GM10248 (cell line): Measurements from ENCODE around the gene NDUFS2.

Experiments
- CTCF ChIA-PET: fragments of 300-600 bp; sonication (Branson Sonifier 250); formaldehyde crosslinking; extraction: SDS; loops from one replicate; lab custom pipeline; 2021; ENCODE audit warnings: antibody characterized with exemption; lab: Yijun Ruan, JAX
- POLR2A ChIA-PET: fragments of 350-650 bp; sonication (Branson Sonifier 250); formaldehyde crosslinking; extraction: SDS; loops from one replicate; lab custom pipeline; 2020; ENCODE audit warnings: antibody characterized with exemption; lab: Yijun Ruan, JAX
- DNase-seq: peaks from one replicate; pipeline ENCODE4 v3.0.0; 2012; ENCODE audit errors: extremely low spot score
- CTCF ChIP-seq: IDR thresholded peaks from 2 replicates; pipeline ENCODE4 v1.5.1; 2012; ENCODE audit warnings: mild to moderate bottlenecking, low read depth; ENCODE audit errors: extremely low read depth, missing control alignments, control extremely low read depth

The NDUFS2 gene

GRCh38 chr1:161180639-161181038 is 21.5 kb upstream of the NDUFS2 start:
- ChIA-PET POLR2A (no interaction called here), CTCF (interaction anchor here (0.8 to 5.5 kb wide), 6 partner anchors 9 to 46 kb away, joined by 4 to 65 read pairs (median 8); partner anchors contain the start of genes NDUFS2 and PPOX)
- DNase-seq = no peak
- peak; percentile 25 for TF ChIP-seq CTCF

- ChIA-PET POLR2A (no interaction called here), CTCF (interaction anchor here (1.3 to 5.5 kb wide), 8 partner anchors 11 to 200 kb away, joined by 3 to 65 read pairs (median 8); partner anchors contain the start of genes DEDD, NDUFS2 and PPOX)
- TF ChIP-seq CTCF = no peak
- no peak for DNase-seq
Measured at GRCh38 chr1:161182214-161182613, 20.0 kb upstream of the NDUFS2 start.

DNA sequence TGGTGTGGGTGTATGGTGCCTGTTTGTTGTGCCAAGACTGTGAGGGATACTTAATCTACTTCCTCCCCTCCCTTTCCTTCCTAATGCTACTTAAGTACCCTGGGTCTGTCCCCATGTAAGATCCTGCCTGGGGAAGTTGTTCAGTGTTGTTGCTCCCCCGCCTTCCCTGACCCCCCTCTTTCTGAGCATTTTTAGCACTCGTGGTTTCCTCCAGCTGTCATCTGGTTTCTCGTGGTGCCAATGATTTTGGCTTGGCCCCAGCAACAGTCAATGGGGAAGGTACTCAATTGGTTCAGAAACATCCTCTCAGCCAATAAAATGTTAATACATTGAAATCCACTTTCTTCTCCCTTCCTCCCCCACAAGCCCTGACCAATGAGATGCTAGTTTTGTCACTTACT is 16.9 kb upstream of the NDUFS2 start:
- POLR2A ChIA-PET = interaction anchor here (0.6 kb wide), 1 partner anchor 1035 kb away, joined by 7 read pairs; no protein-coding TSS in a partner anchor
- DNase-seq = peak; percentile 85
- CTCF ChIA-PET = interaction anchor here (1.1 to 2.0 kb wide), 4 partner anchors 13 to 197 kb away, joined by 3 to 14 read pairs (median 4); partner anchors contain the start of gene NDUFS2
- TF ChIP-seq CTCF = no peak

- no peak for TF ChIP-seq CTCF
- ChIA-PET POLR2A (interaction anchor here (0.6 to 1.4 kb wide), 2 partner anchors 20 to 1036 kb away, joined by 4 to 7 read pairs; partner anchors contain the start of gene PPOX), CTCF (interaction anchor here (0.7 to 2.0 kb wide), 8 partner anchors 9 to 197 kb away, joined by 3 to 14 read pairs (median 4); partner anchors contain the start of genes NDUFS2, PPOX and TOMM40L)
- DNase-seq = no peak
Measured at GRCh38 chr1:161185732-161186311, 16.3 kb upstream of the NDUFS2 start.

DNA sequence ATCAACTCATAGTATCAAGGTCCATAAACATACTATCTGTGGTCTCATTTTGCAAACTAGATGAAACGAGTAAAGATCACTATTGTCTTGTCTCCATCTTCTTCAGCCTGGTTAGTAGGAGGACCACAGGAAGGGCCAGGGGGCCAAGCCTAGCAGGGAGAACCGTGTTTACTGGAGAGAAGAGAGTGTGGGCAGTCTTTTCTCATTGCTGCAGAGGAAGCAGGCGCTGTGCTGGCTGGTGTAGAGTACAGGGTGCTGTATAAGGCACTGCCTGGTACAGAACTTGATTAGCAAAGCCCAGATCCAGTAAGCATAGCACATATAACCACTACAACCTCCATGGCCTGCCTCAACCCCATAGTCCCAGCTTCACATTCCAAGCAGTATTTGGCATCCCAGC is 14.9 kb upstream of the NDUFS2 start:
- ChIA-PET POLR2A (no interaction called here), CTCF (interaction anchor here (1.0 to 1.3 kb wide), 2 partner anchors 38 to 187 kb away, joined by 3 to 4 read pairs; no protein-coding TSS in a partner anchor)
- no peak for TF ChIP-seq CTCF
- DNase-seq = no peak

GRCh38 chr1:161188381-161188780 is 13.8 kb upstream of the NDUFS2 start:
- DNase-seq = no peak
- CTCF ChIA-PET = interaction anchor here (1.2 to 1.3 kb wide), 2 partner anchors 37 to 55 kb away, joined by 3 to 4 read pairs; no protein-coding TSS in a partner anchor
- no peak for TF ChIP-seq CTCF
- POLR2A ChIA-PET = no interaction called here
